T47D (cell line): ENCODE results near the gene ACOX3.
"Not testable (repeated sequence)": the region's sequence is repeated elsewhere in the genome, so short reads cannot be mapped to it uniquely, and the experiment has no call there.

Source experiments
- DNase-seq, 2 experiments: peaks; one replicate each; pipeline versions ENCODE4 v3.0.0 to v3.0.0-alpha.2; 2011 to 2012; ENCODE audit warnings: low read depth in 1 of 2, low spot score in 1 of 2
- JUND ChIP-seq: IDR thresholded peaks from 2 replicates; pipeline ENCODE4 v1.6.1; 2012; ENCODE audit warnings: low read depth
- in situ Hi-C: cut with HindIII; loops from 2 replicates; pipeline ENCODE4 v1.10.0; 2016; ENCODE audit warnings: low sequenced_read_pairs, low pct_unique_long_range_greater_than_20kb

Gene ACOX3

GRCh38 chr4:8351931-8352367 is 88.6 kb downstream of the ACOX3 start:
- in situ Hi-C loops, result no loop called here
- peak; percentile 32 to 69 for DNase-seq
- no peak for TF ChIP-seq JUND

GRCh38 chr4:8350841-8351461 is 89.6 kb downstream of the ACOX3 start:
- no peak for TF ChIP-seq JUND
- DNase-seq, result no peak
- in situ Hi-C loops, result no loop called here

GRCh38 chr4:8350352-8350751 is 90.2 kb downstream of the ACOX3 start:
- in situ Hi-C loops, result no loop called here
- TF ChIP-seq JUND, result no peak
- no peak for DNase-seq

- DNase-seq, result no peak
- no peak for TF ChIP-seq JUND
- in situ Hi-C loops, result no loop called here
Measured at GRCh38 chr4:8349664-8350236, 90.8 kb downstream of the ACOX3 start.

GRCh38 chr4:8349236-8349635 is 91.3 kb downstream of the ACOX3 start:
- in situ Hi-C loops, DNase-seq: not testable (repeated sequence)

GRCh38 chr4:8348071-8348470 is 92.5 kb downstream of the ACOX3 start:
- no peak for TF ChIP-seq JUND
- in situ Hi-C loops, result no loop called here
- DNase-seq, result no peak

GRCh38 chr4:8347660-8348059 is 92.9 kb downstream of the ACOX3 start:
- no peak for TF ChIP-seq JUND
- in situ Hi-C loops, result no loop called here
- no peak for DNase-seq

GRCh38 chr4:8346838-8347605 is 93.5 kb downstream of the ACOX3 start:
- TF ChIP-seq JUND, result no peak
- no peak for DNase-seq
- in situ Hi-C loops, result no loop called here

- no peak for TF ChIP-seq JUND
- in situ Hi-C loops, result no loop called here
- DNase-seq, result no peak
Measured at GRCh38 chr4:8345946-8346814, 94.3 kb downstream of the ACOX3 start.

- TF ChIP-seq JUND, result no peak
- no peak for DNase-seq
- in situ Hi-C loops, result no loop called here
Measured at GRCh38 chr4:8345053-8345945, 95.2 kb downstream of the ACOX3 start.

- DNase-seq, result no peak
- in situ Hi-C loops, result no loop called here
- TF ChIP-seq JUND, result no peak
Measured at GRCh38 chr4:8344377-8344776, 96.1 kb downstream of the ACOX3 start.

- in situ Hi-C loops, result no loop called here
- DNase-seq, result no peak
- TF ChIP-seq JUND, result no peak
Measured at GRCh38 chr4:8343967-8344331, 96.6 kb downstream of the ACOX3 start.
